Hematopoietic multipotent progenitor cell (in vitro differentiated cells): ENCODE data around the gene GRIK4. TPM values are rescaled to one million over a fixed set of nuclear protein-coding genes. Genes with fewer than 3 reads are reported as not detected.
"Not testable (repeated sequence)": the region's sequence is repeated elsewhere in the genome, so short reads cannot be mapped to it uniquely, and the experiment has no call there.

ENCODE experiments used
- DNase-seq, 3 donors: peaks; one replicate each; pipeline ENCODE4 v3.0.0-alpha.2; 2011 to 2015; ENCODE audit warnings: low read depth in 2 of 3, low spot score in 2 of 3
- total RNA-seq: library from RNA; depleted of rRNA; stranded (reverse); fragments of >200 nt; gene quantifications from one replicate; pipeline ENCODE4 v1.2.3, GENCODE V29; 2012

GRIK4 gene
- total RNA-seq, 1 donor = not detected

GRCh38 chr11:120568572-120569307, 57.2 kb downstream of the GRIK4 start:
- DNase-seq = no peak

GRCh38 chr11:120569861-120570260, 58.3 kb downstream of the GRIK4 start:
- no peak for DNase-seq

- DNase-seq = no peak
Measured at GRCh38 chr11:120571476-120571875, 59.9 kb downstream of the GRIK4 start.

- no peak for DNase-seq
Measured at GRCh38 chr11:120573756-120574354, 62.3 kb downstream of the GRIK4 start.

GRCh38 chr11:120574876-120575275, 63.3 kb downstream of the GRIK4 start:
- no peak for DNase-seq

GRCh38 chr11:120575461-120575860, 63.9 kb downstream of the GRIK4 start:
- no peak for DNase-seq

GRCh38 chr11:120576606-120577005, 65.1 kb downstream of the GRIK4 start:
- DNase-seq = no peak

- DNase-seq = no peak
Measured at GRCh38 chr11:120577041-120577440, 65.5 kb downstream of the GRIK4 start.

- DNase-seq = no peak
Measured at GRCh38 chr11:120577624-120578363, 66.2 kb downstream of the GRIK4 start.

- no peak for DNase-seq
Measured at GRCh38 chr11:120578596-120579154, 67.1 kb downstream of the GRIK4 start.

GRCh38 chr11:120579611-120580031, 68.1 kb downstream of the GRIK4 start:
- DNase-seq = no peak

GRCh38 chr11:120581313-120581712, 69.8 kb downstream of the GRIK4 start:
- DNase-seq = peak in 1 of 3 donors; percentile 15

- DNase-seq = not testable (repeated sequence)
Measured at GRCh38 chr11:120582535-120582934, 71.0 kb downstream of the GRIK4 start.

GRCh38 chr11:120586072-120586471, 74.5 kb downstream of the GRIK4 start:
- no peak for DNase-seq

GRCh38 chr11:120586728-120587127, 75.2 kb downstream of the GRIK4 start:
- DNase-seq = no peak

- no peak for DNase-seq
Measured at GRCh38 chr11:120587299-120587698, 75.8 kb downstream of the GRIK4 start.

- no peak for DNase-seq
Measured at GRCh38 chr11:120589376-120589775, 77.8 kb downstream of the GRIK4 start.

- peak in 1 of 3 donors; percentile 15 for DNase-seq
Measured at GRCh38 chr11:120590472-120590871, 78.9 kb downstream of the GRIK4 start.

GRCh38 chr11:120594746-120595145, 83.2 kb downstream of the GRIK4 start:
- DNase-seq = no peak

GRCh38 chr11:120595557-120595956, 84.0 kb downstream of the GRIK4 start:
- no peak for DNase-seq
